Osteocyte (in vitro differentiated cells): Measurements from ENCODE around the gene LRP3. TPM values are rescaled to one million over a fixed set of nuclear protein-coding genes. Genes with fewer than 3 reads are reported as not detected.

ENCODE experiments used
- DNase-seq: peaks from one replicate; pipeline ENCODE4 v3.0.0; 2021; ENCODE audit warnings: mixed read lengths; ENCODE audit not compliant: unreplicated experiment; ENCODE audit errors: extremely low spot score
- H3K27ac Mint-ChIP-seq: one replicate; pipeline ENCODE4 v1.8.0; 2021; ENCODE audit warnings: mild to moderate bottlenecking, mixed read lengths; ENCODE audit not compliant: unreplicated experiment
- H3K27me3 Mint-ChIP-seq: one replicate; pipeline ENCODE4 v1.8.0; 2021; ENCODE audit warnings: mixed read lengths; ENCODE audit not compliant: unreplicated experiment
- H3K36me3 Mint-ChIP-seq: one replicate; pipeline ENCODE4 v1.8.0; 2021; ENCODE audit warnings: mixed read lengths; ENCODE audit not compliant: unreplicated experiment
- H3K4me1 Mint-ChIP-seq: one replicate; pipeline ENCODE4 v1.8.0; 2021; ENCODE audit warnings: mixed read lengths; ENCODE audit not compliant: unreplicated experiment
- H3K4me3 Mint-ChIP-seq: one replicate; pipeline ENCODE4 v1.8.0; 2021; ENCODE audit warnings: mild to moderate bottlenecking, moderate library complexity, mixed read lengths; ENCODE audit not compliant: unreplicated experiment
- H3K9me3 Mint-ChIP-seq: one replicate; pipeline ENCODE4 v1.8.0; 2021; ENCODE audit warnings: mixed read lengths; ENCODE audit not compliant: unreplicated experiment
- CTCF ChIP-seq: fragments of 200-600 bp; sonication (generic); IDR thresholded peaks from 2 replicates; pipeline ENCODE4 v1.5.0; 2021; ENCODE audit warnings: antibody characterized with exemption, mild to moderate bottlenecking, moderate library complexity
- total RNA-seq: library from RNA; stranded (reverse); gene quantifications from 2 replicates; pipeline ENCODE4 v1.2.1, GENCODE V29; 2021

The LRP3 gene
- total RNA-seq, 1 donor from 2014 or later = 49.8 TPM

DNA sequence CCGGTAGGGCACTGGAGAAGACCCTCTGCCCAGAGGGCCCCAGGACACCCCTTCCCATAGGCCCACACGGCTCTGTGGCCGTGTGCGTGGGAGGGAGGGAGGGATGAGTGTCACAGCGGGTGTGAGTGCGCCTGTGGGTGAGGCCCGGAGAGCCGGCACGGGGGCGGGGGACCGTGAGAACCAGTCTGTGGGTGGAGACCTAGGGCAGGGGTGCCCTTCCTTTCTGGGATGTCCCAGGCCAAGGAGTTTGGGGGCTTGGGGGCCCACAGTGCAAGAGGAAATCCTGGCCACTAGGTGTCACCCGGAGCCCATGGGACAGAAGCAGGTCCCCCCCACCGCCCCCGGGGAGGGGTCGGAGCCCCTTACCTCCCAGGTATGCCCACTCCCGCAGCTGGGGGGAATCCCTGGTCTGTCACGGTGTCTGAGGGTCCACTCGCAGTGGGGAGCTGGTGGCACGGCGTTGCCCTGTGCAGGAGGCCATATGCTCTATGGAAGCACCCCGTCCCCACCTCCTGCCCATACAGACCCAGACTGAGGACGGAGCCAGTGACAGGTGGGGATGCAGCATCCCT is 47.5 kb downstream of the LRP3 start:
- H3K4me3 Mint-ChIP-seq = no peak overlapping the region

DNA sequence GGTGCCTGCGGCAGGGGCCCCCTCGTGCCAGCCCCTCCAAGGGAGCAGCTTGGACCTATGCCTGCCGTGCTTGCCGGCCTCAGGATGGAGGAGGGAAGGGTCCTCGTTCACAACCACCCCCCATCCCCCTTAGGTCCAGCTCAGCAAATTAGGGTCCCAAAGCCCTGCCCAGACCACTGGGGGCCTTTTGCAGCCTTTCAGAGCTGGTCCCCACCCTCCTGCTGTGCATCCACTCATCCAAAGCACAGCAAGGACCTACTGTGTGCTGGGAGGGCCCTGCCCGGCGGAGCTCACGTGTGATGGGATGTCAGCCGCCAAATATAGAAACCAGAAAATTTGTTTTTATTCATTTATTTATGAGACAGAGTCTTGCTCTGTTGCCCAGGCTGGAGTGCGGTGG is 48.0 kb downstream of the LRP3 start:
- H3K27ac Mint-ChIP-seq = no peak overlapping the region
- H3K4me3 Mint-ChIP-seq = no peak overlapping the region
- H3K27me3 Mint-ChIP-seq = peaks cover 12% of the 10 kb centered on the region
- H3K36me3 Mint-ChIP-seq = no peaks in the 10 kb centered on the region
- TF ChIP-seq CTCF = no peak
- no peaks in the 10 kb centered on the region for H3K9me3 Mint-ChIP-seq
- no peak for DNase-seq
- no peaks in the 10 kb centered on the region for H3K4me1 Mint-ChIP-seq

More for the DNA sequence above, 47.5 kb downstream of the LRP3 start:
- Mint-ChIP-seq H3K36me3 (no peaks in the 10 kb centered on the region), H3K4me1 (no peaks in the 10 kb centered on the region), H3K27ac (no peak overlapping the region), H3K27me3 (peaks cover 12% of the 10 kb centered on the region), H3K9me3 (no peaks in the 10 kb centered on the region)
- DNase-seq = no peak
- TF ChIP-seq CTCF = peak; percentile 69

DNA sequence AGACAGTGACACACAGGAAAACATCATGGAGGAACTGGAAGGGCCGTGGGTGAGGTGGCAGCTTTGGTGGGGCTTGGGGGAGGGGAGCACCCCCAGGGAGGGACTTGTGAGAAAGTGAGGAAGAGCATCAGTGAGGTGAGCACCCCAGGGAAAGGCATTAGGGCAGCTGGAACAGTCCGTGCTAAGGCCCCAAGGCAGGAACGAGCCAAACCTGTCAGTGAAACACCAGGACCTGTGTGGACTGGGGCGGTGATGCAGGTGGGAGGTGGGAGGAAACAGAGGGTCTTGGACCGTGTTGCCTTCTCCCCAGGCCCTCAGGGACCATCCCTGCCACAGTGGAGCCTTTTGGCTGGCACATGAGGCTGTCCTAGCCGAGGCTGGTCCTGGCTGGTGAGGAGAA is 48.8 kb downstream of the LRP3 start:
- H3K36me3 Mint-ChIP-seq = no peaks in the 10 kb centered on the region
- H3K27ac Mint-ChIP-seq = no peak overlapping the region
- no peak for DNase-seq
- no peak for TF ChIP-seq CTCF
- H3K9me3 Mint-ChIP-seq = no peaks in the 10 kb centered on the region
- peaks cover 12% of the 10 kb centered on the region for H3K27me3 Mint-ChIP-seq
- H3K4me1 Mint-ChIP-seq = no peaks in the 10 kb centered on the region
- H3K4me3 Mint-ChIP-seq = no peak overlapping the region

DNA sequence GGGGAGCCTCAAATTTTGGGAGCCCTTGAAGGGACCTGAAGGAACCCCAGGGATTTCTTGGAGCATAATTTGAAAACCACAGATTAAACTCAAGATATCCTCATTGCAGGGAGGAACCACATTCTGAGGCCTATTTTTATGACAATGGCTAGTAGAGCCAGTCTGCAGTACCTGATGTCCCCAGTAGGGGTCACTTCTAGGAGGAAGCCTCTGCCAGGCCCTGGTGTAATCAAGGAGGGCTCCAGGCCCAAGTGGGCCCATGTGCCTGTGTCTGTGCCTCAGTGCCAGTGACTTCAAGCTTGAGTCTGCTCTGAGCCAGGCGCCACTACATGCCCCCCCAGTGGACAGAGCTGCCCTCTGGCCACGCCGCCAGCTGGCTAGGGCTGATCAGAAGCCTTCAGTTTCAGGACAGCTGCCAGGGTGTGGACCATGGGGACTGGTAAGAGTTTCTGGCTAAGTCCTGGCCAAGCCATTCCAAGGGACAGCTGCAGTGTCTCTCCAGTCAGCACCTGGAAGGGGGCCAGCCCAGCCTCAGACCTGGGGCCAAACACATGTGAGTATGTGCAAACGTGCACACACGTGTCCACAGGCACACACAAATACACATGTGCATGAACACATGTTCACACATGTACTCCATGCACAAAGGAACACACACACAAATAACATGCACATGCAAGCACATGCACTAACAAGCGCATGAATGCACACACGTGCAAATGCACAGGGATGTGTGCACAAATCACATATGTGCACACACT is 52.0 kb downstream of the LRP3 start:
- no peak overlapping the region for H3K4me3 Mint-ChIP-seq
- H3K9me3 Mint-ChIP-seq = no peaks in the 10 kb centered on the region
- no peaks in the 10 kb centered on the region for H3K4me1 Mint-ChIP-seq
- peaks cover 2% of the 10 kb centered on the region for H3K27me3 Mint-ChIP-seq
- H3K36me3 Mint-ChIP-seq = no peaks in the 10 kb centered on the region
- TF ChIP-seq CTCF = peak; percentile 48
- H3K27ac Mint-ChIP-seq = no peak overlapping the region
- no peak for DNase-seq

GRCh38 chr19:33246709-33247440 is 52.7 kb downstream of the LRP3 start:
- Mint-ChIP-seq H3K36me3 (no peaks in the 10 kb centered on the region), H3K9me3 (no peaks in the 10 kb centered on the region), H3K27ac (no peak overlapping the region), H3K4me1 (no peaks in the 10 kb centered on the region), H3K4me3 (no peak overlapping the region), H3K27me3 (peaks cover 2% of the 10 kb centered on the region)
- TF ChIP-seq CTCF = no peak
- no peak for DNase-seq
